Peyer's patch (tissue), 4 donors: ENCODE results near the gene TRIM2. TPM values are rescaled to one million over a fixed set of nuclear protein-coding genes. Genes with fewer than 3 reads are reported as not detected.

ENCODE experiments used
- DNase-seq, 3 donors: peaks; one replicate each; pipeline ENCODE4 v3.0.0-alpha.2; 2017 to 2019
- H3K27ac ChIP-seq, 4 donors: fragments of 200-600 bp; sonication (generic); one replicate each; pipeline ENCODE4 v1.5.1; 2016 to 2019
- H3K27me3 ChIP-seq, 2 donors: fragments of 200-600 bp; sonication (generic); one replicate each; pipeline ENCODE4 v1.5.1; 2019
- H3K36me3 ChIP-seq, 3 donors: fragments of 200-600 bp; sonication (generic); one replicate each; pipeline ENCODE4 v1.5.1; 2016 to 2019
- H3K4me1 ChIP-seq, 4 donors: fragments of 200-600 bp; sonication (generic); one replicate each; pipeline ENCODE4 v1.5.1; 2016 to 2019
- H3K4me3 ChIP-seq, 4 donors: fragments of 200-600 bp; sonication (generic); 1 replicate in 3 of 4; 2 replicates in 1 of 4; pipeline ENCODE4 v1.5.1; 2016 to 2019; ENCODE audit warnings: mild to moderate bottlenecking in 1 of 4
- H3K9me3 ChIP-seq, 4 donors: fragments of 200-600 bp; sonication (generic); one replicate each; pipeline ENCODE4 v1.5.1; 2016 to 2019; ENCODE audit warnings: mild to moderate bottlenecking in 1 of 4
- POLR2A ChIP-seq, 2 donors: fragments of 450-650 bp; IDR thresholded peaks; one replicate each; pipeline ENCODE4 v1.5.1; 2017; ENCODE audit warnings: antibody characterized with exemption in 2 of 2, mild to moderate bottlenecking in 2 of 2, moderate library complexity in 2 of 2
- total RNA-seq, 4 donors: library from RNA; depleted of rRNA; stranded (reverse); fragments of >200 nt; gene quantifications; one replicate each; pipeline ENCODE4 v1.1.0, GENCODE V29; 2016
- TF ChIP-seq, protein P1 (sequence below), 6 experiments: fragments of 450-650 bp in 4 of 6; fragments of 200-600 bp in 2 of 6; sonication (generic) in 1 of 6; IDR thresholded peaks; one replicate each; pipeline ENCODE4 v1.5.1; 2017 to 2019; ENCODE audit warnings: antibody characterized with exemption in 6 of 6, mild to moderate bottlenecking in 3 of 6, moderate library complexity in 1 of 6

TRIM2 gene
- total RNA-seq, 4 donors from 2014 or later = 58.6 to 158 (median 144) TPM

DNA sequence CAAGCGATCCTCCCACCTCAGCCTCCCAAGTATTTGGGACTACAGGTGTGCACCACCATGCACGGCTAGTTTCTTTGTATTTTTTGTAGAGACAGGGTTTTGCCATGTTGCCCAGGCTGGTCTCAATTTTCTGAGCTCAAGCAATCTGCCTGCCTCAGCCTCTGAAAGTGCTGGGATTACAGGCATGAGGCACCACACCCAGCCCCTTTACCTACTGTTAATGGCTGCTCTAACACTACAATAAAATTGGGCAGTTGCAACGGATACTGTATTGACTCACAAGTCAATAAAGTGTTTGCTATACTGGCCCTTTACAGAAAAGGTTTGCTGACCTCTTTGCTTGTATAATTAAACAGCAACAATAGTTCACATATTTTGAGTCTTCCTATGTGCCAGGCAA lies 41.5 kb downstream of the TRIM2 start:
- no peak overlapping the region for H3K4me3 ChIP-seq
- H3K27ac ChIP-seq = peak overlapping the region in 1 of 4 donors; percentile 12
- no peaks in the 10 kb centered on the region for H3K36me3 ChIP-seq
- H3K9me3 ChIP-seq = no peaks in the 10 kb centered on the region
- H3K4me1 ChIP-seq = peaks cover 0 to 55% (median 6%) of the 10 kb centered on the region in 4 donors
- DNase-seq = no peak
- no peaks in the 10 kb centered on the region for H3K27me3 ChIP-seq
- TF ChIP-seq, protein P1, sequence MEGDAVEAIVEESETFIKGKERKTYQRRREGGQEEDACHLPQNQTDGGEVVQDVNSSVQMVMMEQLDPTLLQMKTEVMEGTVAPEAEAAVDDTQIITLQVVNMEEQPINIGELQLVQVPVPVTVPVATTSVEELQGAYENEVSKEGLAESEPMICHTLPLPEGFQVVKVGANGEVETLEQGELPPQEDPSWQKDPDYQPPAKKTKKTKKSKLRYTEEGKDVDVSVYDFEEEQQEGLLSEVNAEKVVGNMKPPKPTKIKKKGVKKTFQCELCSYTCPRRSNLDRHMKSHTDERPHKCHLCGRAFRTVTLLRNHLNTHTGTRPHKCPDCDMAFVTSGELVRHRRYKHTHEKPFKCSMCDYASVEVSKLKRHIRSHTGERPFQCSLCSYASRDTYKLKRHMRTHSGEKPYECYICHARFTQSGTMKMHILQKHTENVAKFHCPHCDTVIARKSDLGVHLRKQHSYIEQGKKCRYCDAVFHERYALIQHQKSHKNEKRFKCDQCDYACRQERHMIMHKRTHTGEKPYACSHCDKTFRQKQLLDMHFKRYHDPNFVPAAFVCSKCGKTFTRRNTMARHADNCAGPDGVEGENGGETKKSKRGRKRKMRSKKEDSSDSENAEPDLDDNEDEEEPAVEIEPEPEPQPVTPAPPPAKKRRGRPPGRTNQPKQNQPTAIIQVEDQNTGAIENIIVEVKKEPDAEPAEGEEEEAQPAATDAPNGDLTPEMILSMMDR (IDR thresholded peaks at IDR 0.05) = no peak
- TF ChIP-seq POLR2A (IDR thresholded peaks at IDR 0.05) = no peak

DNA sequence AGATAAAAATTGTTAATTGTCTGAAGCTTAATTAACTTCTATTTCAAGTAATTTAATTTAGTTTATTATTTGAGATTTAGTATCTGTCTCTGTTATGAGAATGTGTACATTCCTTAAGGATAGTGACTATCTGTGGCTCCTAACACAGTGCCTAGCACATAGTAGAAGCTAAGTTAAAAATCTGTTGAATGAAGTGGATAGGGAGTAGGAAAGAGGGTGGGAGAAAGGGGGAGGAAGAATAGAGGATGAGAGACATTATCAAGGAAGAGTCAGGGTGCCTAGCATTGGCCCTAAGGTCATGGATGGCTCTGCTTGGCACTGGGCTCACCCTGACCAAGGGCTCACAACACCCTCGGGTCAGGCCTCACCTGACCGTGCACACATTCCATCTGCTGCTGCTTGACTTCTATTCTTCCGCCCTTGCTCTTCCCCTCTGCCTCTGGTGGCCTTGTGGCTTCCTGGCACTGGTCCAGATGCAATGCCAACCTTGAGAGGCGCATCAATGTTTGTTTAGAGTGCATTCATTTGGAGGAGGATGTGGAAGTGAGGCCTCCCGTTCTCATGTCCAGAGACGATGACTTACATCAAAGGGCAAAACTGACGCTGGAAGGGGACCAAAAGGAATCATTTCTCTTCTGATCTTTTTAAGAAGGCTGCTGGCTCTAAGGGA lies 42.3 kb downstream of the TRIM2 start:
- Histone ChIP-seq H3K4me3 (no peak overlapping the region), H3K9me3 (no peaks in the 10 kb centered on the region), H3K27ac (peak overlapping the region in 1 of 4 donors; percentile 22), H3K27me3 (no peaks in the 10 kb centered on the region), H3K4me1 (peaks cover 0 to 49% (median 4%) of the 10 kb centered on the region in 4 donors), H3K36me3 (no peaks in the 10 kb centered on the region)
- DNase-seq = no peak
- no peak for TF ChIP-seq POLR2A (IDR thresholded peaks at IDR 0.05)
- TF ChIP-seq, protein P1 (IDR thresholded peaks at IDR 0.05) = no peak

DNA sequence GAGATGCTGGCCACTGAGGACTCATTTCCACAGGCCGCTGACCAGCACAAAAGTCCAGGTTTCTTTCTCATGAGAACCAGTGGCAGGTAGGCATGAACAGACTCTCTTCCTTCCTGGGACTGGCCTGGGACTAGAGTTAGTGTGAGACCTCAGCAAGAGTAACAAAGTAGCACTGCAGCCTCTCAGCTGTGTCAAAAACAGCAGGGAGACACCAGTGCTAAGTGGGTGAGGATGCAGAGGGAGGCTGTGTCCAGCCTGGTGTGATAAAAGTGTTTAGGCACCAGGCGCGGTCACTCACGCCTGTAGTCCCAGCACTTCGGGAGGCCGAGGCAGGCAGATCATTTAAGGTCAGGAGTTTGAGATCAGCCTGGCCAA lies 42.9 kb downstream of the TRIM2 start:
- Histone ChIP-seq H3K27me3 (no peaks in the 10 kb centered on the region), H3K4me3 (no peak overlapping the region), H3K9me3 (no peaks in the 10 kb centered on the region), H3K27ac (no peak overlapping the region), H3K4me1 (peaks cover 0 to 44% (median 4%) of the 10 kb centered on the region in 4 donors), H3K36me3 (no peaks in the 10 kb centered on the region)
- DNase-seq = no peak
- TF ChIP-seq, protein P1 (IDR thresholded peaks at IDR 0.05) = no peak
- no peak for TF ChIP-seq POLR2A (IDR thresholded peaks at IDR 0.05)

DNA sequence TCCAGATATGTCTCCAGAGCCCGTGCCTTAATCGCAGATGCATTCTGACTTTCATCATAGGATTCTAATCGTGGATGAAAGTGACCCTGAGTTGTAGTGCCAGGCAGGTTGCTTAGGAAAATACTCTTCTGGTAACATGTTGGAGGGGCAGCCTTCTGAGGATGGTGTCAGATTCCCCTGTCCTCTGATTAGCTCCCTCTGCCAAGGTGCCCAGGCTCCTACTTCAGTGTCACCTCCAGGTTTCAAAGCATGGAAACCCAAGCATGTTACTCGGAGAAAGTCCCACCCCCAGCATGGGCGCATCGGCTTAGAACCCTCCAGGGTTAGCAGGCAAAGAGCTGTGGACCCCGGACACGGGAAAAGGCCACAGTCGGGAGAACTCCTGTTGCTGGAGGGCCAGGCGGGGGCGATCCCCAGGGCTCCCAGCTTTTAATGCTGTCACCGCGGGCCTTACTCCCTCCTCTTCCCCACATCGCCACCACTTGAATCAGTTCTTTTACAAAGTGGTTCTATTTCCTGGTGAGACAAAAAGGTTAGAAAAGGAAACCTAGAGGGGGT lies 44.5 kb downstream of the TRIM2 start:
- peak overlapping the region in 3 of 4 donors; percentile 43 to 64 (median 61) for H3K27ac ChIP-seq
- peak in 1 of 3 donors; percentile 56 for DNase-seq
- H3K27me3 ChIP-seq = no peaks in the 10 kb centered on the region
- peaks cover 0 to 31% (median 4%) of the 10 kb centered on the region in 4 donors for H3K4me1 ChIP-seq
- no peaks in the 10 kb centered on the region for H3K9me3 ChIP-seq
- H3K4me3 ChIP-seq = peak overlapping the region; percentile 39 to 56 (median 50)
- no peaks in the 10 kb centered on the region for H3K36me3 ChIP-seq
- no peak for TF ChIP-seq POLR2A (IDR thresholded peaks at IDR 0.05)
- TF ChIP-seq, protein P1 (IDR thresholded peaks at IDR 0.05) = no peak

DNA sequence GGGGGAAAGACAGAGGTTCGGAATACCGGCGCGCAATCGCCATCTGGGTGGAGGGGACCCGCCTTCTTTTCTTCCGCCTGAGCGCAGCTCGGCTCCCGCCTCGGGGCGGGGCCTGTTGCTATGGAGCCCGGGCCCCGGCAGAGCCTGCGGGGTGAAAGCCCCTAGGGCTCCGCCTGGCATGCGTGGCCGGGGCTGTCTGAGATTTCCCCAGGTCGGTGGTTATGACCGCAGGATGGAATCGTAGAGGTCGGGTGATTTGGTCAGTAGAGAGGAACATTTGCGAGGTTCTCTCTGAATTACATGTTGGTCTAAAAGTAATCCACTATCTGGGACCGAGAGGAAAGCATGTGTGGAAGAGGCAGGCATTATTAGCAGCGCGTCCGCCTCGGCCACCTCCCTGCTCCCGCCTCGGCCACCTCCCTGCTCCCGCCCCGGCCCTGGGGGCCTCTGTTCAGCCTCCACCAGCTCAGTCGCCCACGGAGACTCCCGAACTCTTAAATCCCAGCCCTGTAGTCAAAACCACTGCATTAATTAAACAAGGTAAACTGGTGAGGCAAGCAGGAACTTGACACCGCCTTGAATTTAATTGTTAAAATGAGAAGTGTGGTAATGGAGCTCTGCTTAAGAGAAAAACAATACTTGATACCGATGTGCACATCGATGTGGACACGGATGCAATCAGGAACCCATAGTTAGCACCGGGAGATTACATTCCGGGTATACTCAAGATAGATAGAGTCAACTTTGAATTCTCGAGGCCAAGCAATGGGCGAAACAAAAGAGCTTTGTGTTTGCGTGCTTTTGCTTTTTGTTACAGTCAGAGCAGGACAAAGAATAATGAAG lies 45.2 kb downstream of the TRIM2 start:
- peaks cover 0 to 31% (median 4%) of the 10 kb centered on the region in 4 donors for H3K4me1 ChIP-seq
- H3K36me3 ChIP-seq = no peaks in the 10 kb centered on the region
- H3K27me3 ChIP-seq = no peaks in the 10 kb centered on the region
- H3K9me3 ChIP-seq = no peaks in the 10 kb centered on the region
- TF ChIP-seq, protein P1 (IDR thresholded peaks at IDR 0.05) = no peak
- TF ChIP-seq POLR2A (IDR thresholded peaks at IDR 0.05) = no peak
- H3K27ac ChIP-seq = peak overlapping the region; percentile 43 to 64 (median 53)
- peak overlapping the region; percentile 39 to 56 (median 50) for H3K4me3 ChIP-seq
- peak; percentile 70 to 87 (median 84) for DNase-seq
